Heart right ventricle (tissue), 16 donors: Measurements from ENCODE around the gene CYB561A3. TPM values are rescaled to one million over a fixed set of nuclear protein-coding genes. Genes with fewer than 3 reads are reported as not detected.

Source experiments
- ATAC-seq, 8 donors: fragments of 200-7000 bp; cut with Tn5 transposase; one replicate each; pipeline ENCODE4 v1.9.1; 2020; ENCODE audit warnings: mild to moderate bottlenecking in 8 of 8, moderate library complexity in 8 of 8, moderate number of reproducible peaks in 1 of 8
- DNase-seq, 2 donors: peaks; one replicate each; pipeline ENCODE4 v3.0.0-alpha.2; 2020
- H3K27ac ChIP-seq, 10 donors: fragments of 200-600 bp; sonication (generic) in 2 of 10; one replicate each; pipeline versions ENCODE4 v1.5.0 to v1.8.0; 2020 to 2022; ENCODE audit warnings: mild to moderate bottlenecking in 3 of 10
- H3K27me3 ChIP-seq, 7 donors: fragments of 200-600 bp; one replicate each; pipeline ENCODE4 v1.8.0; 2021 to 2022; ENCODE audit warnings: mild to moderate bottlenecking in 2 of 7
- H3K36me3 ChIP-seq, 9 donors: fragments of 200-600 bp; sonication (generic) in 1 of 9; one replicate each; pipeline versions ENCODE4 v1.5.0 to v1.8.0; 2020 to 2022; ENCODE audit warnings: mild to moderate bottlenecking in 2 of 9
- H3K4me1 ChIP-seq, 9 donors: fragments of 200-600 bp; sonication (generic) in 1 of 9; one replicate each; pipeline versions ENCODE4 v1.5.0 to v1.8.0; 2020 to 2022; ENCODE audit warnings: mild to moderate bottlenecking in 4 of 9
- H3K4me3 ChIP-seq, 10 donors: fragments of 200-600 bp; sonication (generic) in 2 of 10; one replicate each; pipeline versions ENCODE4 v1.5.0 to v1.8.0; 2020 to 2022; ENCODE audit warnings: mild to moderate bottlenecking in 7 of 10, moderate library complexity in 2 of 10
- H3K9me3 ChIP-seq, 11 donors: fragments of 200-600 bp in 10 of 11; sonication (generic) in 2 of 11; one replicate each; pipeline versions ENCODE4 v1.5.0 to v1.8.0; 2013 to 2022; ENCODE audit warnings: mild to moderate bottlenecking in 2 of 11, control low read depth in 1 of 11, moderate library complexity in 1 of 11
- CTCF ChIP-seq, 9 donors: fragments of 200-600 bp; sonication (generic) in 2 of 9; IDR thresholded peaks; one replicate each; pipeline versions ENCODE4 v1.5.0 to v1.8.0; 2021 to 2022; ENCODE audit warnings: antibody characterized with exemption in 9 of 9, mild to moderate bottlenecking in 5 of 9, moderate library complexity in 1 of 9
- WGBS, 2 donors: extraction: QIAGEN DNeasy Blood & Tissue Kit; methylation state at CpG; one replicate each; pipeline ENCODE4 v1.1.7; 2013; ENCODE audit warnings: inconsistent platforms in 1 of 2; 5-methylcytosine and 5-hydroxymethylcytosine counted together
- intact Hi-C, 10 donors: fragments of 100-400 bp; cut with DNase I; formaldehyde crosslinking; loops; one replicate each; pipeline versions ENCODE4 v1.11.1 to v1.14.2; 2022
- polyA plus RNA-seq, 2 donors: library from polyadenylated mRNA; stranded (reverse); fragments of 200-250 nt; gene quantifications; one replicate each; pipeline ENCODE4 v1.2.3, GENCODE V29; 2013
- total RNA-seq, 10 donors: library from RNA; stranded (reverse); fragmentation: NEBNext Ultra II Directional in 3 of 10; extraction: Animal tissue kit (Norgen Biotek cat#: 25700) in 3 of 10; gene quantifications; one replicate each; pipeline versions ENCODE4 v1.2.1 to v1.2.4, GENCODE V29; 2021 to 2023
- donor health status: Arrhythmogenic right ventricular cardiomyopathy.
- donor health status: ischemic (EF 13 %, LVEDD 7.1; RV severe dilation, severe dysfunction).
- donor health status: healthy with polysubstance abuse.
- donor health status: DM: no; HTN: yes; CAD: no.
- donor health status: DM: no; HTN: no; CAD: no.
- donor health status: ischemic (EF 25% LVEDD 6.9; RV normal size, moderate dysfunction).
- donor health status: ischemic (EF 25% LVEDD 5.7; RV mildly dilated, moderate dysfunction).
- donor health status: healthy.
- donor health status: DM: yes; HTN: yes; CAD: no.
- donor health status: Ischemic cardiomyopathy.
- donor health status: ischemic (EF 35%, LVEDD 5.7; RV mildly dilated, moderate dysfunction).
- donor health status: nonischemic (EF 11% LVEDD 7.7; RV severe dilation, severe dysfunction).
- donor health status: DM: yes; HTN: yes; CAD: no.
- donor health status: PGD.
- donor health status: ischemic (EF 29% LVEDD 5.4; RV normal size, mild dysfunction).
- donor health status: nonischemic (EF 23%, LVEDD 6.1; RV moderate dilation, normal function).

Gene CYB561A3
- total and polyA plus RNA-seq, 12 donors: 6.0 to 18.6 (median 10.5) TPM

- no peak overlapping the region for H3K4me3 ChIP-seq
- peaks cover 0 to 7% (median 6%) of the 10 kb centered on the region in 9 donors for H3K4me1 ChIP-seq
- ATAC-seq (no peak), DNase-seq (no peak)
- TF ChIP-seq CTCF (IDR thresholded peaks at IDR 0.05): no peak
- H3K36me3 ChIP-seq: peaks cover 0 to 58% (median 0%) of the 10 kb centered on the region in 9 donors
- H3K27ac ChIP-seq: no peak overlapping the region
- no peaks in the 10 kb centered on the region for H3K9me3 ChIP-seq
- 96 to 97% methylated on average over 2 of the region's 2 CpGs for WGBS, 2 donors
- intact Hi-C loops: no loop called here
- no peaks in the 10 kb centered on the region for H3K27me3 ChIP-seq
These were observed 20.7 kb downstream of the CYB561A3 start for GRCh38 chr11:61340979-61341378.

- no peak for ATAC-seq
- peaks cover 0 to 44% (median 0%) of the 10 kb centered on the region in 9 donors for H3K36me3 ChIP-seq
- no peaks in the 10 kb centered on the region for H3K27me3 ChIP-seq
- peaks cover 0 to 14% (median 8%) of the 10 kb centered on the region in 9 donors for H3K4me1 ChIP-seq
- no peak for TF ChIP-seq CTCF (IDR thresholded peaks at IDR 0.05)
- H3K27ac ChIP-seq: no peak overlapping the region
- H3K9me3 ChIP-seq: no peaks in the 10 kb centered on the region
- DNase-seq: no peak
- intact Hi-C loops: loop anchor here in 2 of 10 donors (2.0 to 10.0 kb wide), 3 partner anchors 45 to 95 kb away; partner anchors contain the start of gene SDHAF2 (in 1 of the 2)
- H3K4me3 ChIP-seq: no peak overlapping the region
- WGBS, 2 donors: 91 to 96% methylated on average over 4 of the region's 4 CpGs
These were observed 22.2 kb downstream of the CYB561A3 start for GRCh38 chr11:61339490-61339878.

GRCh38 chr11:61338783-61339489 lies 22.7 kb downstream of the CYB561A3 start:
- TF ChIP-seq CTCF (IDR thresholded peaks at IDR 0.05): no peak
- Histone ChIP-seq H3K4me3 (no peak overlapping the region), H3K36me3 (peaks cover 0 to 41% (median 0%) of the 10 kb centered on the region in 9 donors), H3K27ac (no peak overlapping the region), H3K27me3 (no peaks in the 10 kb centered on the region), H3K9me3 (no peaks in the 10 kb centered on the region), H3K4me1 (peaks cover 0 to 17% (median 10%) of the 10 kb centered on the region in 9 donors)
- 91 to 92% methylated on average over 26 of the region's 26 CpGs for WGBS, 2 donors
- ATAC-seq (no peak), DNase-seq (no peak)
- intact Hi-C loops: loop anchor here in 2 of 10 donors (2.0 to 10.0 kb wide), 3 partner anchors 46 to 96 kb away; partner anchors contain the start of gene SDHAF2 (in 1 of the 2)

- Histone ChIP-seq H3K27ac (no peak overlapping the region), H3K36me3 (peaks cover 0 to 31% (median 0%) of the 10 kb centered on the region in 9 donors), H3K4me1 (peaks cover 0 to 25% (median 16%) of the 10 kb centered on the region in 9 donors), H3K9me3 (no peaks in the 10 kb centered on the region), H3K27me3 (no peaks in the 10 kb centered on the region), H3K4me3 (no peak overlapping the region)
- DNase-seq (no peak), ATAC-seq (no peak)
- TF ChIP-seq CTCF (IDR thresholded peaks at IDR 0.05): no peak
- intact Hi-C loops: loop anchor here in 6 of 10 donors (2.0 to 10.0 kb wide), 4 partner anchors 25 to 97 kb away; partner anchors contain the start of genes SDHAF2 (in 1 of the 6) and TMEM138 (in 1 of the 6)
- 91 to 93% methylated on average over 15 of the region's 15 CpGs for WGBS, 2 donors
These were observed 23.8 kb downstream of the CYB561A3 start for GRCh38 chr11:61337706-61338470.
